NB4 (cell line): ENCODE measurements around the gene PDHB.

Experiments used
- DNase-seq: peaks from one replicate; pipeline ENCODE4 v3.0.0; 2010; ENCODE audit warnings: low read depth
- H3K4me3 ChIP-seq: one replicate; pipeline ENCODE4 v1.5.1; 2011; ENCODE audit warnings: mild to moderate bottlenecking, low read depth, low read length, moderate library complexity
- MYC ChIP-seq: IDR thresholded peaks from 2 replicates; pipeline ENCODE4 v1.6.1; 2011; ENCODE audit warnings: low read depth, low read length
- POLR2A ChIP-seq: IDR thresholded peaks from 2 replicates; pipeline ENCODE4 v1.6.1; 2011; ENCODE audit warnings: mild to moderate bottlenecking; ENCODE audit not compliant: insufficient read length; ENCODE audit errors: extremely low read depth
- TF ChIP-seq, protein P1 (sequence below): IDR thresholded peaks from 2 replicates; pipeline ENCODE4 v1.6.1; 2011; ENCODE audit warnings: low read depth, low read length
- TF ChIP-seq, protein P2 (sequence below): IDR thresholded peaks from one replicate; pipeline ENCODE4 v1.5.1; 2012; ENCODE audit warnings: low read depth, low read length

PDHB gene

DNA sequence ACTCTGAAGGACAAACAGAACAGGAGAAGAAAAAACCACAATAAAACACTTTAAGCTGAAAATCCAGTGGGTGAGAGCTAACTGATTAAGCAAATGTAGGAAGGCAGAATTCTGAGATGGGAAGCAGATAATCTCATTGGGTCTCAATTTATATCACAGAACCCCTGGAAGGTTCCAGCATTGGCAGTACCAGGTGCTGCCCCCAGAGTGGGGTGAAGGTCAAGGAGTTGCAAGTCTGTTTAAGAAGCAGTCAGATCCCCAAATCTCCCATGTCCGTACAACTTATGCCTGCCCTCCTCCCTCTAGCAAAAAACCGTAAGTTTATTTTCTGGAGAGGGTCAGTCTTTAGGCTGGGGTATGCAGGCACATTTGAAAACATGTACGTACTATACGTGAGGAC is 55.9 kb downstream of the PDHB start:
- H3K4me3 ChIP-seq = no peak overlapping the region
- DNase-seq = no peak
- TF ChIP-seq POLR2A (no peak), MYC (no peak)
- TF ChIP-seq, protein P1, sequence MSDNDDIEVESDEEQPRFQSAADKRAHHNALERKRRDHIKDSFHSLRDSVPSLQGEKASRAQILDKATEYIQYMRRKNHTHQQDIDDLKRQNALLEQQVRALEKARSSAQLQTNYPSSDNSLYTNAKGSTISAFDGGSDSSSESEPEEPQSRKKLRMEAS = no peak
- TF ChIP-seq, protein P2, sequence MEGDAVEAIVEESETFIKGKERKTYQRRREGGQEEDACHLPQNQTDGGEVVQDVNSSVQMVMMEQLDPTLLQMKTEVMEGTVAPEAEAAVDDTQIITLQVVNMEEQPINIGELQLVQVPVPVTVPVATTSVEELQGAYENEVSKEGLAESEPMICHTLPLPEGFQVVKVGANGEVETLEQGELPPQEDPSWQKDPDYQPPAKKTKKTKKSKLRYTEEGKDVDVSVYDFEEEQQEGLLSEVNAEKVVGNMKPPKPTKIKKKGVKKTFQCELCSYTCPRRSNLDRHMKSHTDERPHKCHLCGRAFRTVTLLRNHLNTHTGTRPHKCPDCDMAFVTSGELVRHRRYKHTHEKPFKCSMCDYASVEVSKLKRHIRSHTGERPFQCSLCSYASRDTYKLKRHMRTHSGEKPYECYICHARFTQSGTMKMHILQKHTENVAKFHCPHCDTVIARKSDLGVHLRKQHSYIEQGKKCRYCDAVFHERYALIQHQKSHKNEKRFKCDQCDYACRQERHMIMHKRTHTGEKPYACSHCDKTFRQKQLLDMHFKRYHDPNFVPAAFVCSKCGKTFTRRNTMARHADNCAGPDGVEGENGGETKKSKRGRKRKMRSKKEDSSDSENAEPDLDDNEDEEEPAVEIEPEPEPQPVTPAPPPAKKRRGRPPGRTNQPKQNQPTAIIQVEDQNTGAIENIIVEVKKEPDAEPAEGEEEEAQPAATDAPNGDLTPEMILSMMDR = no peak
